HG03521 (cell line): ENCODE measurements around the gene ADCK1.
"Not testable (repeated sequence)": the region's sequence is repeated elsewhere in the genome, so short reads cannot be mapped to it uniquely, and the experiment has no call there.

Experiments
- ATAC-seq: cut with Tn5 transposase; IDR thresholded peaks from one replicate; pipeline ENCODE4 v1.9.1; 2021; ENCODE audit warnings: mild to moderate bottlenecking, moderate library complexity; ENCODE audit not compliant: unreplicated experiment

ADCK1 gene

DNA sequence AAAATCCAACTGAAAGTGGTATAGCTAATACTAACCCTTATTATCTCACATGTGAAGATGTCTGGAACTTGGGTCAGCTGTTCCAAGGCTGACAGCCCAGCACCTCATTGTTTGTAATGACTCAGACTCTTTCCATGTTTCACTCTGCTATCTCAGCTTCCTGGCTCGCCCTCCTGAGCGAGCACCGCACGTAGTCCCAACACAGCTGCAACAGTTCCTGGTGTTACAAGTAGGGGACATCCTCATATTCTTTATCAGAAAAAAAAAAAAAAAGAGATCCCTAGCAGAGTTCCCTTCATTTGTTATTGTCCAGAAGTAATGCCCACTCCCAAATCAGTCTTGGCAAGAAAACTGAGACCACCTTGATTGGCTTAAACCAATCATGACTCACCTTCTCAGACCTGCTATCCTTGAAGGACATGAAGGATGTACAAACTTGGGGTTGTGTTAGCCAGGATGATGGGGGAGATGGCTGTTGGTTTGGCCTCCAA, 92.5 kb downstream of the ADCK1 start:
- no peak for ATAC-seq

DNA sequence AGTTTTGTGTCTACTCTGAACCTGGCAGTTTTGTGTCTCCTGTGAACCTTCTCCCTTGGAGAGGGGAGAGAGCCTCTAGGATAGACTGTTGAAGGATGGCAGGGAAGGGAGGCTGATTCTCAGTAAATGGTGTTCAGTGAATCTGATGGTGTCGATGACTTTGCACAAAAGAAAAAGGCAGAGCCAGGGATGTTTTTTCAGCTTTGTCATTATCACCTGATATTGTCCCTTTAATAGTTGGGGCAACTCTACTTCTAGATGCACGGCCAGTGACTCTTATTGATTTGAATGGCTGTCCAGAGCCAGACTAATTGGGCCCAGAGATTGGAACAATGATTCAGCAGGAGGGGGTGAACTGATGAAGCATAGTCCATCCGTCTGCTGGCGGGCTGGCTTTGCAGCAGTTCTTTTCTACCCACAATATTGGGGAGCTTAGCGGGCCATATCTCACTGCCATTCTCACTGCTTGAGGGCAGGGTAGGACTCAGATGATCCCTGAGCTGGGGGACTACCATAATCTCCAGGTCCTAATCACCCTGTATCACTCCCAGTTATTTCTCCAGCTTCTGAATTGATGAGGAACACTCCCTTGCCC, 93.1 kb downstream of the ADCK1 start:
- ATAC-seq, result no peak

DNA sequence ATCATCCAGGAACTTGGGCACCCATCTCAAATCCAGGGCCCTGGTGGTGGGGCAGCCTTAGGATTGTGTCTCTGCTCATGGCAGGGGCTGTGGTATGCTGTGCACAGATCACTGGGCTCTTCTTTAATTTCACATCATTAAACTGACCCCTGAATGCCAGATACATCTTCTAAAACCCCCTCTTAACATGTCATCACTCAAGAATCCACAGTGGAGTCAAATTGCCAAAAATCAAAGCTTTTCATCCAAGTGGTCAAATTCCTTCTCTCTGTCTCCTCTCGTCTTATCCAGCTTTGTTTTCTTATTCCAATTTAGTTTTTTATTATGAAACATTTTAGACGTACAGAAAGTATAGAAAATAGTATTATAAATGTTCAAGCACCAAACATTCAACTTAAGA, 97.5 kb downstream of the ADCK1 start:
- ATAC-seq, result no peak

DNA sequence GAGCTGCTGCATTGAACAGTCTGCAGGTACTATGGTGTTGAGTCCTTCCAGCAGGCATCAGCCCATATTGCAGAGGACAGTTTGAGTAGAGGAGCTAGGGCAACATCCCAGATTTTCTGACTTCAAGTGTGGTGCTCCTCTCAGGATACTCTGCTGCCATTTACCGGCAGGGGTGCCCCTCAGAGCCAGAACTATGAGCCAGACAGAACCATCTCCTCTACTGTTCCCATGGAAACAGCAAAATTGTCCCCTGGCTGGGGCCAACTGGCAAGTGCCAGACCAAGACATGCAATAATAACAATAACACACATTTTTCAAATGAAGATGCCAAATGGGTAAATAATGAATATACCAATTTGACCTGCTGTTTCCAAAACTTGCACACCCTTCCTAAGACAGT, 102.9 kb downstream of the ADCK1 start:
- no peak for ATAC-seq

DNA sequence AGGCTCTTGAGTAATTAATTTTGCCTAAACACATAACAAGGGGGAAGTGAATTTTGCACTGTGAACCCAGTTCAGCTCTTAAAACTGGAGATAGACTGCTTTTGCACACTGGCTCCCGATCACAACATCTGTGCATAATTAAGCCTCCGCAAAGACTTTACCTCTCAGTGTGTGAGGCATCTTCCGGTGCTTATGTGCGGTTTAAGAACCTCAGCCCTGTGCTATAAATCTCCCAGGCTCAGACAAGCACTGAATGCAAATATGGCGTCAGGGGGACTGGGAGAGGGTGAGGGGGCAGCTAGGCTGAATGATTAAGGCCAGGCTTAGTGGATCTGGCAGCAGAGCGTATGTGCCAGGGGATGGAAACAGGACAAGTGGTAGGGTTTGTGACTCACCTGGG, 103.3 kb downstream of the ADCK1 start:
- ATAC-seq, result no peak

DNA sequence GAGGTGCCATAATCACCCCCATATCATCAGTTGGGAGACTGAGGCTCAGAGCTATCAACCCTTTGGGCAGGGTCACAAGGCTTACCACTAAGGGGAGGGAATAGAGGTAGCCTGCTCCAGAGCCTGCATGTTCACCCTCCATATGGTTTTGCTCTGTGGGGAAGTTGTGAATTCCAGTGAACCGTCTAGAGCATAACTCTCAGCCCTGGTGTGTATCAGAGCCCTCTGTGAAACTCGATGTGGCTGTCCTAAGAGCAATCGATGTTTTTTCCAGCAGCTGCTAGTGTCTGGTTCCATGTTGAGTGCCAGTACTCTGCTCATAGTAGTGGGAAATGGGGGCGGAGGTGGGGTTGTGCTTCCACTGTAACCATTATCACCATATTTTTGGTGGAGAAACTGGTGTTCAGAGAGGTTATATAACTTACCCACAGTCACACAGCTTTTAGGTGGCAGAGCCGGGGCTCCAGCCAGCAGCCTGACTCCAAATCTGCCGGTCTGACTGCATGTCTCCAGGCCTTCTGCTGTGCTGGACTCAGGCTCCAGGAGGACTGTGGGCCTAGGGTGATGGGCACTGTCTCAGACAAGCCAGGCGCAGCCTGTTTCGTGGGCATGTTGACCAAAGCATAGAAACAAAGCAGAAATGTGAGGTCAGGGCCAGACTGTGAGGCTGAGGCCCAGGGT, 104.2 kb downstream of the ADCK1 start:
- ATAC-seq, result no peak

DNA sequence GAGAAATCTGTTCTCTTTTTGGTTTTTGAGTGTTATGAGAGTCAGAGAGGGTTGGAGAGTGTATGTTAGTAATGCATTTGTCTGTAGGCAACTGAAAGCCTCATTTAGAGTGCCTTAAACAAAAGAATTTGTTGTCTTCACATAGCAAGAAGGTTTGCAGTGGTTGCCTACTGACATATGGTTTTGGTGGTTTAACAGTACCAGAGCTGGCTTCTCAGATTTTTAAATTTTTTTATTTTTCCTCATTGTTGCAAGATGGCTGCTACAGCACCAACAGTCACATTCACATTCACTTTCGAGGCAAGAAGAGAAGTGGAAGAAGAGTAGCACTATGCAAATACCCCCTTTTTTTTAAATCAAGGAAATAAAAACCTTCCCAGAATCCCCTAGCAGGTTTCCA, 106.5 kb downstream of the ADCK1 start:
- no peak for ATAC-seq

DNA sequence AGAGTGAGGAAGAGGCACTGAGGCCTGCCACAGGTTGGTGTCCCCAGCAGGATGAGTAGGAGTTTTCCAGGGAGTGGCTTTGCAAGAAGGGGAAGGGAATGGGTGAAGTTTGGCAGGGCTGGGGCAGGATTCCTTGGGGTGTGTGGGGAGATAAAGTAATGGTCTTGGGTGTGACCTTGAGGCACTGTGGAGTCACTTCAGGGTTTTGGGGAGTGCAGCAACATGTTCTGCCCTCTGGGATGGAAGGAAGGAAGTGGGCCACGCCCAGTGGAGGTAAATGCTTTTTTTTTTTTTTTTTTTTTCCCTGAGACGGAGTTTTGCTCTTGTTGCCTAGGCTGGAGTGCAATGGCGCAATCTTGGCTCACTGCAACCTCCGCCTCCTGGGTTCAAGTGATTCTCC, 108.9 kb downstream of the ADCK1 start:
- no peak for ATAC-seq

DNA sequence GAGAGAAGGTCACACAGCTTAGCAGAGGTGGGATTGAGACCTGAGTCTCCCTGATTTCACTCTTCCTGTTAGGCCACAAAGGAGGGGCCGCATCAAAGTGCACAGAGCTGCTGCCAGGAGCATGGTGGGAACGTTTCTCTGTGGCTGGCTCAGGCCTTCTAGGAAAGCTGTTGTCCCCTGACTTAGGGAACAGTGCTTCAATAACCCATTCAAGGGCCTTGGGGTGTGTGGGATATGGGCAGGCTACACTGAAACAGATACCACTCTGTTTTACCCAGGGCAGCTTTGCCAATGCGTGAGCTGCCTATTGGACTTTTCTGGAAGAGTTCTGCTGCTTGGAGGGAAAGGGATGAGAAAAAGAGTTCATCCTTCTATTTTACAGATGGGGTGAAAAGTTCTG, 110.0 kb downstream of the ADCK1 start:
- ATAC-seq, result no peak

DNA sequence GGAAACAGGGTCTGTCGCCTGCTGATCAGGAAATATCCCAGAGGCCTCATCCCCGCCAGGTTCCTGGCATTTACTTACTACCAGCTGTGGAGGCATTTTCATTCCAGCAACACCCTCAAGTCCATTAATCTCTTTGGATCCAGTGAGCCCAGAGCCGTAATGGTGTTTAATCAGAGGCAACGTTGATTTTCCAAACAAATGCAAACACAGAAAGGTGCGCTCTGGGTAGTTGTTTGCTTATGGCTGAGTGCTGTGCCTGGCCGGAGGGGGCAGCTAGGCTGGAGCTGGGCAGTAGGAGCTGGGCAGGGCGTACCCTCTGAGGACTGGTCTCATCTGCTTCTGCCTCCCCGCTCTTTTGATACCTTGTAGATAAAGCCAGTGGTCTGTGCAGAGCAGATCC, 110.6 kb downstream of the ADCK1 start:
- no peak for ATAC-seq

DNA sequence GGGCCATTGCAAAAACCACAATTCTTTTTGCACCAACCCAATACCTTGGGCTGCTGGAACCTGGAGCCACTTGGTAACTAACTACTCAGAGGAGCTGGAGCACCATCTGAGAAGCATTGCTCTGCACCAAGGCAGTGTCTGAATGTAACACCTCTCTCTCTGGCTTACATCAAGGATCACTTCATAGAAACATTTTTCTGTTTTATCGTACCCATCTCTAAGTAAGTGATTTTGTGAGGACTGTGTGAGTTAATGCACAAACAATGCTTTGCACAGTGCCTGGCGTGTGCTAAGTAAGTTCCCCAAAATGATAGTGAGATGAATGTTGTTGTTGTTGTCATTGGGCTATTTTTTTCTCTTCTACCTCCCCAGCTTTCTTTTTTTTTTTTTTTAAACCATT, 111.4 kb downstream of the ADCK1 start:
- ATAC-seq, result no peak

DNA sequence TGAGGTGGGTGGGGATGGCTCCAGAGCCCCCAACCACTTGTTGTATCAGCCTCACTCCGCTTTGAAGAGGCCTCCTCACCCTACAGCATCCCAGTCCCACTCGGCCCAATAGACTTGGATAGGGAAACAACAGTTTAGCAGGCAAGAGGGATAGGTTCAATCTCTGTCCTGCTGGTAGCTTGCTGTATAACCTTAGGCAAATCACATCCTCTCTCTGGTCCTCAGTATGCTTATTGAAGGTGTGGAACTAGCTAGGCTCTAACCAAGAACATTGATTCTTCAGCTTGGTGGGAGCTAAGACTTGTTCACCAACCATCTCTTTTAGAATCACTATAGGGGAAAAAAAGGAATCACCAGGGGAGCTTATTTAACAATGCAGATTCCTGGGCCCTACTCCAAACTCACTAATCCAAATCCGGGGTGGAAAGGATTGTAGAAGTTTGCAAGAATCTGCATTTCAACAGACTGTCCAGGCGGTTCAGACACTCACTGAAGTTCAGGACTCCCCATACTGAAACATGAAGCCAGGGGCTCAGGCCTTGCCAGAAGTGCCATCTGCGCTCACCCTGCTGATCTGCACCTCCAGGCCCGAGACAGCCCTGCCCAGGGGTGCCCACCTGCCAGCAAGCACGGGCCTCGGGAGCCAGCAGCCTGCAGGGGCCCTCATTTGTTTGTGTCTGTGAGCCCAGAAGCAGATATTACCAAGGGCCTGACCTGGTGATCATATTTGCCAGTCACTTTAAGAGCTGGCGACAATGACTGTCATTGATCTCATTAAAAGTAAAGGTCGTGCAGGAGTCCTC, 113.0 kb downstream of the ADCK1 start:
- no peak for ATAC-seq

DNA sequence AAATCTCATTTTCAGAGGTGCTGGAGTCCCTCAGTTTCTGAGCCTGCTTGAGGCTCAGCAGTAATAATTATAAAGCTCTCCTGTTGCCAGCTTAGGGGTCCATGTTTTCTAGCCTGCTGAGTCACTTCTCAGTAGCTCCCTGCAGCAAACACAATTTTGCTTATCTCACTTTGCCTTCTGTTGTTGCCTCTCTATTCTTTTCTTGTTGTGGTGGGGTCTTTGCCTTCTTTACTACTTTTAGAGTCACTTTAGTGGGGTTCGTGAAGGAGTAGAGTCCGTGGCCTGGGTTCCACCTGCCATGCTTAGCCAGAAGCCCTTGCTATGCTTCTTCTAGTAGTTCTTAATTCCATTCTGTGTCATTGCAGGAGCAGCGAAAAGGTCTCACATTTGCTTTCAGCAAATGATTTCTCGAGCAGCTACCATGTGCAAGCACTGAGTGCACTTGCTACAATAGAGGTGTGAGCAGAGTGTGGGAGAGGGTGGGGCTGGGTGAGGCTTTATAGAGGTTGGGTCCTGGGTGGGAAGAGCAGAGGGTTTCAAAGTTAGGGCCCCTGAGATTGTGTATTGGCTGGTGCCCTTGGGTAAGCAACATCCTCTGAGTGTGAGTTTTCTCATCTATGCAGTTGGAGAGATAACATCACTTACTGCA, 114.3 kb downstream of the ADCK1 start:
- no peak for ATAC-seq

DNA sequence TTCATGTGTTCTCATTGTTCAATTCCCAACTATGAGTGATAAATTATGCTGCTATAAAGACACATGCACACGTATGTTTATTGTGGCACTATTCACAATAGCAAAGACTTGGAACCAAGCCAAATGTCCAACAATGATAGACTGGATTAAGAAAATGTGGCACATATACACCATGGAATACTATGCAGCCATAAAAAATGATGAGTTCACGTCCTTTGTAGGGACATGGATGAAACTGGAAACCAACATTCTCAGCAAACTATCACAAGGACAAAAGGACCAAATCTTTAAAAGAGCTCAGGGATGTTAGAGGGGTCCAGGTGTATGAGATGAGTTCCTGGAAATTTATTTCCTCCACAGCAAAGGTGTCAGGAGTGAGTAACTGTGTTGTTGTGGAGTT, 115.5 kb downstream of the ADCK1 start:
- ATAC-seq, result not testable (repeated sequence)

DNA sequence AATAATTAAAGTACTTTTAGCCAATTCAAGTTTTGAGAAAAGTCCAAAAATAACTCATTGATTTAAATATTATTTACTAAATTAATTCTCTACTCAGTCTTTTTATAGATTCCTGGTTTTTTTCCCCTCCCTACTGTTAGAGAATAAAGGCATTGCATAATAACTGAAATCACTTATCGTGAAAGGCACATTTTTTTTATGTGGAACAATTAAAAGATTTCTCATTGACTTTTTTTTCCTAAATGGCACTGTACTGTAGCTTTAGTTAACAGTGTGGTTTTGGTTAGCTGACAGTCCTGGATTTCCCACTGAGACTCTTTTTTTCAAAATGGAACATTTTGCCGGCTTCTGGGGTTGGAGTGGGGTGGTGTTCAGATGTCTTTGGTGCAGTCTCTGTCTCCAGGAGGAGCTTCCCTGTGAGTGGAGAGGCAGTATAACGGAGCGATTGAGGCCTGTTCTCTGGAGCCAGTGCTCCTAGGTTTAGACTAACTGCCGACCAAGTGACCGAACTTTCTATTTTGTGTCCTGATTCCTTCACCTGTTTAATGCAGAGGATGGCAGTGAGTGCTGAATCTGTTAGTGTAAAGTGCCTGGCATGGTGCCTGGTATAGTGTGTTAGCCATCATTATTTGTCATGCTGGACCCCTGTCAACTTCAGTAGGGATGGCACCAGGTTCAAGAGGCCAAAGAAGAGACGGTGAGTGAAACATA, 117.7 kb downstream of the ADCK1 start:
- ATAC-seq, result no peak

DNA sequence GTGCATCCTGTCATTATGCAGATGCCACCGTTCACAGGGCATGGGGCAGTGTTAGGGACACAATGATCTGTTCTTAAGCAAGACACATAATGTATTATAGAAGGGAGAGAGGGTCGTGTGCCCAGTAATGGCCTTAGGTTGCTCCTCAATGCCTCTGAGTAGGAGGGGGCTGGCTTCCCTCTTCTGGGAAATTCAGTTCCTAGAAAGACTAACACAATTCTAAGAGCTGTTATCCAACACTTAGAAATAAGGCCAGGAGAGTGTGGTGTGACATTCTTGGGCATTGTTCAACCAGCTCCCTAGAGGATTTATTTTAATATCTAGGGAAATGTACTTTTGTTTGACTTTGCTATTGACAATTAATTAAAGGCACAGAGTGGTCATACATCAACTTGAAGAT, 118.5 kb downstream of the ADCK1 start:
- no peak for ATAC-seq

DNA sequence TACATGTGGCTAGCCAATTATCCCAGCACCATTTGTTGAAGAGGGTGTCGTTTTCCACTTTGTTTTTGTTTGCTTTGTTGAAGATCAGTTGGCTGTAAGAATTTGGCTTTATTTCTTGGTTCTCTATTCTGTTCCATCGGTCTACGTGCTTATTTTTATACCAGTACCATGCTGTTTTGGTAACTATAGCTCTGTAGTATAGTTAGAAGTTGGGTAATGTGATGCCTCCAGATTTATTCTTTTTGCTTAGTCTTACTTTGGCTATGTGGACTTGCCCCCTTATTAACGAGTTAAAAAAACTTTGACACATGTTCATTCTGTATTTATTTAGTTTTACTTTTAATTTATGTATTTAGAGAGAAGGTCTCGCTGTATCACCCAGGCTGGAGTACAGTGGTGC, 120.4 kb downstream of the ADCK1 start:
- ATAC-seq, result no peak

DNA sequence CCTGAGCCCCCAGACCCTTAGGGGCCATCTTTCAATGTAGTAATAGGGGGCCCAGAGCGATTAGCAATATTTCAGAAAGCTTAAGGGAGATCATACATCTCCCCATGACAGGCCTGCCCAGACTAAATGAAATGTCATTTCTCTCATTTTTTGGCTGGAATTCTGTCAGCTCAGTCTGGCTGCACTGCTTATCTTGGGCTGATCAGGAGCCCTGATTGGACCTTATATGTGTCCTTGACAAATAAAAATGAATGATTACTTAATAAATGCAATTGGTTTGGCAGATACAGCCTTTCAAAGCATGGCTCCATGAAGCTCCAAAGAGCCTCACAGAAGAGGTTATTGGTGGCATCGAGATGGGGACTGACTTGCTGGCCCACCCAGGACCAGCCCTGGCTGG, 121.9 kb downstream of the ADCK1 start:
- no peak for ATAC-seq

DNA sequence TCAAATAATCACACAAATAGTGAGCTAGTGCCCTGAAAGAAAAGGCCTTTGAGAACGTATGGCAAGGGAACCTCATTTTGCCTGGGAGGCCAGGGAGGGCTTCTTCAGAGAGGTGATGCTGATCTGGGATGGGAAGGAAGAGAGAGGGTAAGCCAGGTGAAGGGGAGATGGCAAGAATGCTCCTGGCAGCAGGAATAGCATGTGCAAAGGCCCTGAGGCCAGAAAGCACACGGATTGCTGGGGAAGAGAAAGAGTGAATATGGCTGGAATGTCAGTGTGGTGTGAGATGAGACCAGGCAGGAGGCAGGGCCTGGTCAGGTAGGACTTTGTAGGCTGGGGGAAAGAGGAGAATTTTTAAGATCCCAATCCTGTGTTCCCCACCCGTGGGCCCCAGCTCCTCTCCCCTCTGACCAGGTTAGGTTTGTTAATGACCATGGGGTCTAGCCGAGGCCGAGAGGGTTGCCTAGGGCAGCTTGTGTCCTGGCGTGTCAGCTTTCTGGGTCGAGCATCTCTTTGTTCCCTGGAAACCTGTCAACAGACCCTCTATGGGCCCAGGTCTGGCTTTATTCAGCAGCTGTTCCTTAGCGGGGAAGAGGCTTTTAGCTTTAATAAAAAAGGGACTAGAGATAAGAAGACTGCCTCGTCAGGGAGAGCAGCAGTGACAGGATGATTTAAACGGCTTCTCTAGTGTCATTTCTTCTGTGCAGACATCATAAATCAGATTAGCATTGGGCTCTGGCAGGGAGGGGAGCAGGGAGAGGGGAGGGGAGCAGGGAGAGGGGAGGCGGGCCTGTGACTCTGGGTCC, 123.4 kb downstream of the ADCK1 start:
- ATAC-seq, result no peak
